Activated naive CD8-positive, alpha-beta T cell treated with anti-CD3 and anti-CD28 coated beads, Interleukin-2, amount 50 U/mL, for 16 hours (primary cell): ENCODE measurements around the gene GRXCR1.

ENCODE experiments used
- DNase-seq: peaks from one replicate; pipeline ENCODE4 v3.0.0-alpha.2; 2020; ENCODE audit warnings: low read depth, low spot score

The GRXCR1 gene

DNA sequence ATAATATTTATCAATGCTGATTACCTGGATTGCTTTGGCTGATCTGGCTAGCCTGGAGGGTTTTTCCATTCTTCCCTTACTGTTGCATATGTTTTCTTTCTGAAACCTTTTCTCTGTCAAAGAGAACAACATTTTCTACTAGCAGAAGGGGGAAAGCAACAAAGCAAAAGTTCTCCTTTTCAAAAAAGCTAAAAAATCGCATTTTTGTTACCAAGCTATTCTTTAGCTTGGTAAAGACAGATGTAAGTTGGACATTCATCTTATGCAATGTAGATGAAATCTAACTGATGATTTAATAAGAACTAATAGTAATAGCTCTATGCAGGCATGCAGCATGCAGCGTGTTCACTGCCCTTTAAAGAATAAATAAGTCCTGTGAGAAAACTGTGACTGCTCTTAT, at the start of gene GRXCR1:
Gene GRXCR1 (plus strand): TSS at position 301 of the 400 bp plus-strand sequence. CDS start 554 bp downstream, outside the sequence.
- no peak for DNase-seq

DNA sequence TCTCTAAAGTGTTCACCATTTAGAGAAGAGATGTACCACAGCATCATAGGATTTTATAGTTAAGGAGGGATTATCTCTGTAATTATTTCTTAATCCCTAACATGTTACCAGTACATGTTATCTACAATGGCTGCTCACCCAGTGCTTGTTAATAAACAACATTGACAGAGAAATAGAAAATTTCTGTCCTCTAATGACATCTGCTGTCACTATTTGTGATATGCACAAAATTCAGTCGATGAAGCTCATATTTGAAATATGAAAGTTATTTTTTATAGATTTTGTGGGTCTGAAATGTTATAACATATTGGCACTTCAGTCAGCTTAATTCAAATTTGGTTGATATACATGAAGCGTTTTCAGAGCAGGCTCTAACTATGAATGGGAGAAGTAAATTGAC, 48.8 kb upstream of the GRXCR1 start:
- no peak for DNase-seq

- DNase-seq, result no peak
These were observed 48.0 kb upstream of the GRXCR1 start for GRCh38 chr4:42844422-42845070.

DNA sequence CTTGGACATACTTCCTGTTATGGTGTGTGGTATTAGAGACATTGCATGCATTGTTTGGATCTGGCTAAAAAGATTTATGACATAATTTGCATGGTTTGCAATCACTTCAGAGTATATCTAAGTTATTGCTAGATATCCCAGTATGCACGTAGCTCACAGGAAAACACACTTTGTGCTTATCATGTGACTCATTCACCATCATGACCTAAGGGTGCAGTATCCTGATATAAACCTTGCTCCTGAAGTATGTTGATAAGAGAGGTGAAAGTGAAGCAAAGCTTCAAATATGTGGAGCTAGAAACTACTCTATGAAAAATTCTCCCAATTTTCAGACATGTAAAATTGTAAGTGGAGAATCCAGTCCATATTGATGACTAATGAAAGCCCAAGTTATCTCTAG, 46.9 kb upstream of the GRXCR1 start:
- no peak for DNase-seq

- DNase-seq, result no peak
These were observed 36.7 kb upstream of the GRXCR1 start for GRCh38 chr4:42855779-42856178.

- peak; percentile 8 for DNase-seq
These were observed 26.8 kb upstream of the GRXCR1 start for GRCh38 chr4:42865572-42866189.

GRCh38 chr4:42871261-42871660, 21.3 kb upstream of the GRXCR1 start:
- DNase-seq, result no peak

DNA sequence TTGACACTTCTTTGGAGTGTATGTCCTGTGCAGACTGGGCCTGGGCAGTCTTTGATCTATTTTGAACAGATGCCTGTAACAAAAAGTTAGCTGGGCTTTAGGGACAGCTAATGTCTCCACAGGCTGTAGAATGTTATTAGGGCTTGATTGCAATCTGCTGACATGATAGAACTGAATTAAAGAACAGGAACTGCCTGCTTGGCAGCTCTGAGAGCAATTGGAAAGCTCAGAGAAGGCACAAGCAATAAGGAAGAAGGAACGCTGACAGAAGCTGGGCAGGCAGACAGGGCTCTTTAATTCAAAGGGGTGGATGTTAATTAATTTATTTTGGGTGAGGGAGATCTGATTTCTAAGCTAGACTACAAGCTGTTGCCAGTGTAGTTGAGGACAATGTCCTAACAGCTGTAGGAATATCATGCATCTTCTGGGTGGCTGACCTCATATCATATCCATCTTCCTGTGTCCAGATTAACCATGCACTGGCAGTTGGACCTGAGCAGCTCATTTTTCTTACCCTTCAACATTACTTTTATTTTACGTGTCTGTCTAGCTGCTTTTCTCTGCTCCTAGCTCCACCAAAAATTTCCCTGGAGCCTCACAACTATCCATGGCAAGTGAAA, 20.7 kb upstream of the GRXCR1 start:
- DNase-seq, result no peak

GRCh38 chr4:42878863-42879262, 13.7 kb upstream of the GRXCR1 start:
- no peak for DNase-seq

DNA sequence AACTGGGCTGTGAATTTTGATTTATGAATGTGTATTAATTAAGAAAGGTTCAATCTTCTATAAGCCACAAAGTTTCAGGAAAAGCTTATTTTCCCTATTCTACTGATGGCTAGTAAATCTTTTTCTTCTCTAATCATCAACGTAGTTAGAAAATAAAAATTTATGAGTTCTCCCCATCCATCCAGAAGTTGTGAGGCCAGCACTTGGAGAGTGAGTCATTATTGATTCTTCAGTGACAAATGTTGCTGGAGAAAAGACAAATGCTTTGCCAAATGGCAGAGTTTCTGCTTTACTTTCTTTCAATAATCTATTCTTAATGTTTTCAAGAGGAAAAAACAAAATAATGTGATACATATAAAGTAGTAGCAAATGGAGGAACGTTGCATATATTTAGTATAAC, 11.3 kb upstream of the GRXCR1 start:
- no peak for DNase-seq

GRCh38 chr4:42891644-42892043, 869 bp upstream of the GRXCR1 start:
- no peak for DNase-seq

GRCh38 chr4:42895452-42895851, 2.9 kb downstream of the GRXCR1 start:
- DNase-seq, result no peak

- DNase-seq, result no peak
These were observed 12.5 kb downstream of the GRXCR1 start for GRCh38 chr4:42904986-42905385.

- DNase-seq, result no peak
These were observed 13.1 kb downstream of the GRXCR1 start for GRCh38 chr4:42905591-42905990.

DNA sequence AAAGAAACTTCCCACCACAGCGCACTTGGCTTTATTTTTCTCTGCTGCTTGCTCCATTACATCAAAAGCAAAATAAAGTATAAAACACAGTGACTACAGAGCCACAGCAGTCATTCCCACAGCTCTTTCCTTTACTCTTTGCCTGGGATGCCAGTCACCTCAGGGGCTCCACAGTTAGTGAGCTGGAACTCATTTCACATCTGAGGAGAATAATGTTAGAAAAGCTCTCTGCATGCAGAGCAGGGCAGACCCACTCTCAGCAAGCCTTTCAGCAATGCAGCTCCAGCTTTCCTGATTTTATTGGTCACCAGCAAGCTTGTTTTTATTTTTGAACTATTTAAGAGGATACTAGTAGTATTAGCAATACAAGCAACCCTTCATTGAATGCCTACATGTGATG, 13.8 kb downstream of the GRXCR1 start:
- no peak for DNase-seq

GRCh38 chr4:42906891-42907759, 14.6 kb downstream of the GRXCR1 start:
- no peak for DNase-seq

DNA sequence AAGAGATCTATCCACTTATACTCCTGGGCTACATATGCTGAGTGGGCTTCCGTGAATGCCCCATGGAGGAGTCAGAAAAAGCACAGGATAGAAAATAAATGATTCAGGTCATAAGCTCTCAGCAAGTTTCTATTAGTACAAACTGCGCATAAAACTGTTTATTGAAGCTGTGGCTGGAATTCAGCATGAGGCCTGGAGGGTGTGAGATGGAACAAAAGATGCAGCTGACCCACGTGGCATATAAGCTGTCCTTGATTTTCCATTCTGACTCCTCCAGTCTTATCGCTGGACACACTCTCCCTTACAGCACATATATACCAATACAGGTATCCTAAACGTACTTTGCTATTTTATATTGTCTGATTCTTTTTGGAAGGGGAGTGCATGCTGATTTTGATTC, 17.9 kb downstream of the GRXCR1 start:
- DNase-seq, result no peak

DNA sequence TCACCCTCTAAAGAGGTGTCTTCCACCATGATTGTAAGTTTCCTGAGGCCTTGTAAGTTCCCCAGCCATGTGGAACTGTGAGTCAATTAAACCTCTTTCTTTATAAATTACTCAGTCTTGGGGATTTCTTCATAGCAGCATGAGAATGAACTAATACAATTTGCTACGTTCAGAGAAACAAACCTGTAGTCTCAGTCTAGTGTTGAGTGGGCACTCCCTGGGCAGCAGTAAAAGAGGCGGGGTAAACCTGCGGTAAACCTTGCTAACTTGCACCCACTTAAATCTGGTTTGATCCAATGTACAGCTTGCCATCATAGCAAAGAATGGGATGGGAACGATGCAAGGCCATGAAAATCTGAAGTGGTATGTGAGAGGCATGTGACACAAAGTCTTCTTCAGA, 22.4 kb downstream of the GRXCR1 start:
- no peak for DNase-seq

GRCh38 chr4:42915484-42915883, 23.0 kb downstream of the GRXCR1 start:
- no peak for DNase-seq

DNA sequence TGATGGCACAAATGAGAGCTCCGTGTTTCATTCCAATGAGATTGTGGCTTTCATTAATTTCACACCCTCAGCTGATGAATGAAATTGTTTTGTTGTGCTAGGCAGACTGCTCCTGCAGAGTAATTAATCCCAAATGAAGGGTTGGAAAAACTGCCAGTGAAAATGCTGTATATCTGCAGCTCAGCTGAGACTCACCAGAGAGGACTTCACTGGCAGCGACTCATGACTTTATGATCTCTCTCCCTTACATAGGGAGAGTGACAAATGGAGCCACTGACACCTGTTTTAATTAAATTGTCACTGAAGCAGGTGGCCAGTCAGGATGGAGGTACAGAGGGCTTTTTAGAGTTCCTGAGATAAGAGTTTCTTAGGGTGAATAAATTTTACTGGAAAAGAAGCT, 24.8 kb downstream of the GRXCR1 start:
- DNase-seq, result no peak

DNA sequence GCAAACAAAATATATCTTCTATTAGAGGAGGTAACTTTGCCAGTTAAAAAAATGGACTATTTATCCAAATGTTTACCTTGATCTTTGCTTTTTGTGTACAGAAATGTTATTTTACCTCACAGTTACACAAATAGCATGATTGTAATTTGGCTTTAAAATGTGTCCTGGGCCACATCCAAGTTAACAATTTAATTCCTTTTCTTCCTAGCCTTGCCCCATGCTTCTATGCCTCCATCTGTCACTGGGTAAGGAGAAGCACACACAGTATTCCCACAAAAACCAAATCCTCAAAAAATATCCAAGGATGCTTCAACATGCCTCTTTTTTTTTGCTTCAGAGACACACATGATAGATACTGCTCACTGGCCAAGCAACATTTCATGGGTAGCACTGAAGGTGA, 30.9 kb downstream of the GRXCR1 start:
- DNase-seq, result no peak

DNA sequence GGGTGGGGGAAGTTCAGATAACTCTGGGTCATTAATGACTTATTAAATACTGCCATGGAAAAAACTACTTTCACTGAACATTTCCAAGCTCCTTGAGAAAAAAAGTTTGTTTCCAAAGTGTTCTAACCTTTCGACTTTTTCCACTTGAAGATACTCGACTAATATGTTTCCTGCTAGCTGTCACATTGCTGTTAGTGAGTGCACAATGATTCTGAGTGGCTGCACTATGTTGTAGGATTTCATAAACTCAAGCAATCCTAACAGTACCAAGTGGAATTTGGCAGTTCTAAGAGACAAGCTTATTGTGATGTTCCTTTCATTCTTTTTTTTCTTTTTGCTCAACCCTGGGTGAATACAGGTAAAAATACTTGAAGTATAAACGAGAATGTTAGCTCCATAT, 33.4 kb downstream of the GRXCR1 start:
- DNase-seq, result no peak
